Cardiac muscle cell (in vitro differentiated cells and primary cell): Measurements from ENCODE around the gene CTTNBP2NL. TPM values are rescaled to one million over a fixed set of nuclear protein-coding genes. Genes with fewer than 3 reads are reported as not detected.
A peak's percentile ranks its signal among the peaks of the same experiment; 100 is the strongest.

Experiments used
- DNase-seq, 2 donors: peaks; one replicate each; pipeline versions ENCODE4 v3.0.0 to v3.0.0-alpha.2; 2010 to 2017; ENCODE audit warnings: low read depth in 1 of 2, low spot score in 1 of 2
- H3K27ac ChIP-seq: fragments of 200-600 bp; sonication (generic); 2 replicates; pipeline ENCODE4 v1.5.1; 2016
- H3K27me3 ChIP-seq: fragments of 200-600 bp; sonication (generic); 2 replicates; pipeline ENCODE4 v1.6.0; 2016; ENCODE audit warnings: control low read depth
- H3K36me3 ChIP-seq: fragments of 200-600 bp; sonication (generic); 2 replicates; pipeline ENCODE4 v1.5.1; 2016; ENCODE audit warnings: control low read depth
- H3K4me1 ChIP-seq: fragments of 200-600 bp; sonication (generic); 2 replicates; pipeline ENCODE4 v1.8.1; 2017; ENCODE audit warnings: low read depth, mild to moderate bottlenecking, mixed run types
- H3K4me3 ChIP-seq: fragments of 200-600 bp; sonication (generic); 2 replicates; pipeline ENCODE4 v1.5.1; 2016; ENCODE audit warnings: mild to moderate bottlenecking
- H3K9me3 ChIP-seq: fragments of 200-600 bp; sonication (generic); 2 replicates; pipeline ENCODE4 v1.5.1; 2017; ENCODE audit warnings: low read depth, mild to moderate bottlenecking, control low read depth
- polyA plus RNA-seq: library from polyadenylated mRNA; unstranded; fragments of >200 nt; fragmentation: Nextera tagmentation; extraction: Ambion mirVana; gene quantifications from 2 replicates; pipeline ENCODE4 v1.2.1, GENCODE V29; 2016
- total RNA-seq: library from RNA; depleted of rRNA; stranded (reverse); fragments of >200 nt; gene quantifications from 2 replicates; pipeline ENCODE4 v1.2.3, GENCODE V29; 2016
- TF ChIP-seq, protein P1 (sequence below): IDR thresholded peaks from 2 replicates; pipeline ENCODE4 v1.5.1; 2012; ENCODE audit warnings: low read depth, mild to moderate bottlenecking, low read length

CTTNBP2NL gene
- total and polyA plus RNA-seq, 2 experiments from 2014 or later, result 9.2 to 13.1 TPM

DNA sequence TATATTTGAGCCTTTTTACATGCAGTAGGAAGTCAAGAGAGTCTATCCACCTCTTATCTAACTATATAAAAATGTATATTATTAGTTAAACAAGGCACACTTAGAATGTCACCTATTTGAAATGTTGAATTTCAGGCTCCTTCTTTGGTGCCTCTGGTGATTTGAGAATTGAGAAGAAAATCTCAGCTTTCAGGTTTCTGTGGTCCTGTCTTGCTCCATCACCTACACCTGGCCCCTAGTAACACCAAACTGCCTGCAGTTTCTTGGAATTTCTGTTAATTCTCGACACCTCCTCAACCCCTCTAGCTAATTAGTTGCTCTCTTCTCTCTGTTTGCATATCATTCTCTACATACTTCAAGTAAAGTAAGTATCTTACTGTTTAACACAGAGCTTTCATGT lies 57.9 kb downstream of the CTTNBP2NL start:
- H3K27me3 ChIP-seq, result no peaks in the 10 kb centered on the region
- no peak overlapping the region for H3K27ac ChIP-seq
- TF ChIP-seq, protein P1, sequence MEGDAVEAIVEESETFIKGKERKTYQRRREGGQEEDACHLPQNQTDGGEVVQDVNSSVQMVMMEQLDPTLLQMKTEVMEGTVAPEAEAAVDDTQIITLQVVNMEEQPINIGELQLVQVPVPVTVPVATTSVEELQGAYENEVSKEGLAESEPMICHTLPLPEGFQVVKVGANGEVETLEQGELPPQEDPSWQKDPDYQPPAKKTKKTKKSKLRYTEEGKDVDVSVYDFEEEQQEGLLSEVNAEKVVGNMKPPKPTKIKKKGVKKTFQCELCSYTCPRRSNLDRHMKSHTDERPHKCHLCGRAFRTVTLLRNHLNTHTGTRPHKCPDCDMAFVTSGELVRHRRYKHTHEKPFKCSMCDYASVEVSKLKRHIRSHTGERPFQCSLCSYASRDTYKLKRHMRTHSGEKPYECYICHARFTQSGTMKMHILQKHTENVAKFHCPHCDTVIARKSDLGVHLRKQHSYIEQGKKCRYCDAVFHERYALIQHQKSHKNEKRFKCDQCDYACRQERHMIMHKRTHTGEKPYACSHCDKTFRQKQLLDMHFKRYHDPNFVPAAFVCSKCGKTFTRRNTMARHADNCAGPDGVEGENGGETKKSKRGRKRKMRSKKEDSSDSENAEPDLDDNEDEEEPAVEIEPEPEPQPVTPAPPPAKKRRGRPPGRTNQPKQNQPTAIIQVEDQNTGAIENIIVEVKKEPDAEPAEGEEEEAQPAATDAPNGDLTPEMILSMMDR, result no peak
- peaks cover 38% of the 10 kb centered on the region for H3K36me3 ChIP-seq
- H3K4me3 ChIP-seq, result no peak overlapping the region
- DNase-seq, result no peak
- H3K9me3 ChIP-seq, result no peaks in the 10 kb centered on the region
- no peaks in the 10 kb centered on the region for H3K4me1 ChIP-seq

- Histone ChIP-seq H3K4me1 (no peaks in the 10 kb centered on the region), H3K4me3 (no peak overlapping the region), H3K36me3 (peaks cover 38% of the 10 kb centered on the region), H3K27ac (no peak overlapping the region), H3K9me3 (no peaks in the 10 kb centered on the region), H3K27me3 (no peaks in the 10 kb centered on the region)
- DNase-seq, result no peak
- TF ChIP-seq, protein P1, result no peak
These were observed 58.3 kb downstream of the CTTNBP2NL start for GRCh38 chr1:112454316-112454715.

GRCh38 chr1:112457241-112457640 lies 61.2 kb downstream of the CTTNBP2NL start:
- Histone ChIP-seq H3K9me3 (no peaks in the 10 kb centered on the region), H3K4me1 (peaks cover 4% of the 10 kb centered on the region), H3K4me3 (no peak overlapping the region), H3K27me3 (no peaks in the 10 kb centered on the region), H3K36me3 (peaks cover 31% of the 10 kb centered on the region), H3K27ac (no peak overlapping the region)
- TF ChIP-seq, protein P1, result no peak
- no peak for DNase-seq

- TF ChIP-seq, protein P1, result no peak
- Histone ChIP-seq H3K4me1 (peaks cover 4% of the 10 kb centered on the region), H3K36me3 (peaks cover 31% of the 10 kb centered on the region), H3K27me3 (no peaks in the 10 kb centered on the region), H3K9me3 (no peaks in the 10 kb centered on the region), H3K4me3 (no peak overlapping the region), H3K27ac (no peak overlapping the region)
- DNase-seq, result peak in 1 of 2 donors; percentile 56
These were observed 61.9 kb downstream of the CTTNBP2NL start for GRCh38 chr1:112457955-112458354.

DNA sequence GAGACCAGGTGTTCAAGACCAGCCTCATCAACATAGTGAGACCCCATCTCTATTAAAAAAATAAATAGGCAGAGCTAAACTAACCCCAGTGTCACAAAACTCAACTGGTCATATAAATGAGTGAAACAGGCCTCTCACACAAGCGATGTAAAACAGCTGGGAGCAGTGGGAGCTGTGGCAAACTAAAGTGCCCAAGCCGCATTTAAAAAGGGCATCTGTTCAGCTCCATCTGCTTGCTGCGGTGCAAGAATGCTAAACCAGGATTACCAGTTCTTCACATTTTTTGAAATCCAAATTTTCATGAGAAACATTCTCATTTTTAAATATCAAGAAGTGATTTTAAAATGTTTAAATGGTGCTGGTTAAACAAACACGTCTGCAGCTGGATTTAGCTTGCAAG lies 62.7 kb downstream of the CTTNBP2NL start:
- Histone ChIP-seq H3K27me3 (no peaks in the 10 kb centered on the region), H3K36me3 (peaks cover 31% of the 10 kb centered on the region), H3K27ac (no peak overlapping the region), H3K9me3 (no peaks in the 10 kb centered on the region), H3K4me3 (no peak overlapping the region), H3K4me1 (peaks cover 4% of the 10 kb centered on the region)
- DNase-seq, result no peak
- TF ChIP-seq, protein P1, result no peak

DNA sequence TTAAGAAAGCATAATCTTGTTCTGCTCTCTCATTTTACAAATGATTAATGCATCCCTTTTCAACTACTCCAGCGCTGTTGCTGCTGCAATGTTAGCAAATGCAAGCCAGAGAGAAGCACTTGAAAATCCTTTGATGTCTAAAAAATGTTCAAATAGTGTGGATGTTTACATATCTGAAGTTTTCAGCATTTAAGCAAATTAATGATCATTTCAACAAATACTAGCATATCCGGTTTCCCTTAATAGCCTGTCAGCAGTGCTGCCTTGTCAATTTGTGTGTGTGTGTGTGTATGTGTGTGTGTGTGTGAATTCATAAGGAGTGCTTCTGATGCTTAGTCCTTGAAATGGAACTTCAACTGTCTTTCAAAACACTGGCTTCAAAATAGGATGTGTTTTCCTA lies 64.6 kb downstream of the CTTNBP2NL start:
- peak in 1 of 2 donors; percentile 28 for DNase-seq
- TF ChIP-seq, protein P1, result no peak
- Histone ChIP-seq H3K27ac (no peak overlapping the region), H3K9me3 (no peaks in the 10 kb centered on the region), H3K4me3 (no peak overlapping the region), H3K27me3 (no peaks in the 10 kb centered on the region), H3K36me3 (peaks cover 24% of the 10 kb centered on the region), H3K4me1 (peaks cover 4% of the 10 kb centered on the region)
